HepG2 (cell line): ENCODE results near the gene TAS2R40. TPM values are rescaled to one million over a fixed set of nuclear protein-coding genes. Genes with fewer than 3 reads are reported as not detected.

Experiments used
- ATAC-seq: fragments of 200-7000 bp; cut with Tn5 transposase; 3 replicates; pipeline ENCODE4 v1.9.1; 2020; ENCODE audit warnings: mild to moderate bottlenecking, moderate library complexity
- BruUV-seq: library from RNA; stranded (reverse); fragments of 400-500 nt; replicated peaks from 2 replicates; lab custom pipeline; 2021; lab: Mats Ljungman, UMichigan
- CTCF ChIA-PET: fragments of 300-600 bp; formaldehyde crosslinking; extraction: SDS; loops from one replicate; lab custom pipeline; 2021; ENCODE audit warnings: low total read pairs, inconsistent platforms, low intra/inter-chr PET ratio; lab: Yijun Ruan, JAX
- POLR2A ChIA-PET: fragments of 350-600 bp; sonication (Branson Sonifier 250); formaldehyde crosslinking; loops from one replicate; lab custom pipeline; 2020; ENCODE audit warnings: antibody characterized with exemption, inconsistent platforms; lab: Yijun Ruan, JAX
- DNase-seq: peaks from one replicate; pipeline ENCODE4 v3.0.0-alpha.2; 2015; ENCODE audit warnings: low spot score
- FAIRE-seq: peaks from 3 replicates; lab custom pipeline; 2011; peaks lifted over from hg19 to GRCh38; lab: Jason Lieb, UNC
- H2AFZ ChIP-seq: one replicate; pipeline ENCODE4 v1.6.1; 2011; ENCODE audit warnings: low read length, inconsistent platforms
- H3K27ac ChIP-seq: fragments of 300-600 bp; 3 replicates; pipeline ENCODE4 v1.8.0; 2011; ENCODE audit warnings: mixed run types, mild to moderate bottlenecking, mixed read lengths, low read length, inconsistent platforms; ENCODE audit not compliant: insufficient read depth; ENCODE audit errors: extremely low read length
- H3K27me3 ChIP-seq, 2 experiments: fragments of 200-600 bp in 1 of 2; 2 replicates in 1 of 2; 3 replicates in 1 of 2; pipeline versions ENCODE4 v1.6.0 to v1.8.0; 2011; ENCODE audit warnings: low read length in 2 of 2, mild to moderate bottlenecking in 2 of 2, moderate library complexity in 2 of 2, inconsistent platforms in 1 of 2; ENCODE audit not compliant: insufficient read depth in 2 of 2, control insufficient read depth in 1 of 2
- H3K36me3 ChIP-seq, 2 experiments: fragments of 200-600 bp in 1 of 2; replicated peaks in 1 of 2; 2 replicates in 1 of 2; 3 replicates in 1 of 2; pipeline versions ENCODE4 v1.5.1 to v1.8.0; 2011; ENCODE audit warnings: low read length in 2 of 2, inconsistent platforms in 1 of 2; ENCODE audit not compliant: insufficient read depth in 2 of 2, control insufficient read depth in 1 of 2
- H3K4me1 ChIP-seq: 2 replicates; pipeline ENCODE4 v1.5.1; 2012; ENCODE audit warnings: low read length, inconsistent platforms; ENCODE audit not compliant: insufficient read depth
- H3K4me2 ChIP-seq: 2 replicates; pipeline ENCODE4 v1.6.0; 2011; ENCODE audit warnings: low read depth, low read length, inconsistent platforms
- H3K4me3 ChIP-seq, 3 experiments: fragments of 200-600 bp in 1 of 3; sonication (generic), shearing (Covaris generic) in 1 of 3; replicated peaks in 1 of 3; 2 replicates each; pipeline ENCODE4 v1.5.1; 2011 to 2016; ENCODE audit warnings: low read length in 3 of 3, inconsistent platforms in 2 of 3, low read depth in 2 of 3, mild to moderate bottlenecking in 2 of 3, control low read depth in 1 of 3, mixed read lengths in 1 of 3; ENCODE audit not compliant: insufficient read depth in 1 of 3
- H3K79me2 ChIP-seq: one replicate; pipeline ENCODE4 v1.6.1; 2011; ENCODE audit warnings: low read length, inconsistent platforms; ENCODE audit not compliant: insufficient read depth
- H3K9ac ChIP-seq: 2 replicates; pipeline ENCODE4 v1.6.0; 2011; ENCODE audit warnings: mild to moderate bottlenecking, low read depth, low read length, inconsistent platforms; ENCODE audit not compliant: insufficient read depth
- H3K9me3 ChIP-seq: 2 replicates; pipeline ENCODE4 v1.5.1; 2012; ENCODE audit warnings: mild to moderate bottlenecking, low read length
- H4K20me1 ChIP-seq: 2 replicates; pipeline ENCODE4 v1.6.0; 2011; ENCODE audit warnings: inconsistent platforms, mild to moderate bottlenecking, low read length, moderate library complexity; ENCODE audit not compliant: insufficient read depth
- ADNP ChIP-seq: sonication (generic); formaldehyde crosslinking; IDR thresholded peaks from 2 replicates; pipeline ENCODE4 v1.4.0; 2020; ENCODE audit warnings: missing genetic modification reagents
- ELK4 ChIP-seq: sonication (generic); formaldehyde crosslinking; IDR thresholded peaks from 2 replicates; pipeline ENCODE4 v1.9.0; 2021; ENCODE audit warnings: missing genetic modification reagents, borderline replicate concordance
- ESRRA ChIP-seq: sonication (generic); formaldehyde crosslinking; IDR thresholded peaks from 2 replicates; pipeline ENCODE4 v1.5.1; 2020; ENCODE audit warnings: mild to moderate bottlenecking, low read depth, missing genetic modification reagents
- NFATC3 ChIP-seq: sonication (generic); formaldehyde crosslinking; IDR thresholded peaks from 2 replicates; pipeline ENCODE4 v1.5.1; 2020; ENCODE audit warnings: mild to moderate bottlenecking, missing genetic modification reagents
- NR2F1 ChIP-seq, 2 experiments: fragments of 450-650 bp in 1 of 2; formaldehyde crosslinking in 1 of 2; IDR thresholded peaks; 2 replicates each; pipeline versions ENCODE4 v1.5.0 to v1.6.1; 2016 to 2020; ENCODE audit warnings: mild to moderate bottlenecking in 1 of 2, missing compliant biosample characterization in 1 of 2, missing genetic modification reagents in 1 of 2, moderate library complexity in 1 of 2
- POLR2AphosphoS2 ChIP-seq: IDR thresholded peaks from 2 replicates; pipeline ENCODE4 v1.6.1; 2011; ENCODE audit warnings: low read depth, low read length, improper control_type of control experiment
- SRY ChIP-seq: sonication (generic); formaldehyde crosslinking; IDR thresholded peaks from 2 replicates; pipeline ENCODE4 v1.8.0; 2022; ENCODE audit warnings: mild to moderate bottlenecking, missing genetic modification reagents
- ZFP82 ChIP-seq: sonication (generic); formaldehyde crosslinking; IDR thresholded peaks from 2 replicates; pipeline ENCODE4 v1.5.1; 2020; ENCODE audit warnings: mild to moderate bottlenecking, missing genetic modification reagents, borderline replicate concordance
- ZNF350 ChIP-seq: sonication (generic); formaldehyde crosslinking; IDR thresholded peaks from 2 replicates; pipeline ENCODE4 v1.4.0; 2020; ENCODE audit warnings: mild to moderate bottlenecking, low read depth, missing genetic modification reagents, borderline replicate concordance
- ZNF564 ChIP-seq: sonication (generic); formaldehyde crosslinking; IDR thresholded peaks from 2 replicates; pipeline ENCODE4 v1.8.1; 2023; ENCODE audit warnings: mild to moderate bottlenecking, missing genetic modification reagents
- ZNF607 ChIP-seq: sonication (generic); formaldehyde crosslinking; IDR thresholded peaks from 2 replicates; pipeline ENCODE4 v1.5.1; 2020; ENCODE audit warnings: missing genetic modification reagents, mild to moderate bottlenecking, borderline replicate concordance
- ZSCAN21 ChIP-seq: sonication (generic); formaldehyde crosslinking; IDR thresholded peaks from 2 replicates; pipeline ENCODE4 v1.8.0; 2022; ENCODE audit warnings: mild to moderate bottlenecking, missing genetic modification reagents, moderate library complexity, borderline replicate concordance
- in situ Hi-C: cut with HindIII; loops from 2 replicates; pipeline ENCODE4 v1.10.0; 2017; ENCODE audit warnings: low pct_unique_long_range_greater_than_20kb; ENCODE audit not compliant: extremely low pct_ligation_motif_present
- intact Hi-C: fragments of 100-400 bp; cut with micrococcal nuclease; formaldehyde crosslinking; loops from one replicate; pipeline ENCODE4 v1.10.0; 2022; ENCODE audit not compliant: unreplicated experiment
- polyA plus RNA-seq, 8 experiments: library from polyadenylated mRNA; depleted of rRNA in 3 of 8; stranded (reverse) in 7 of 8; unstranded in 1 of 8; fragments of >200 nt; fragmentation: Illumina TruSeq in 4 of 8; extraction: Trizol in 4 of 8; gene quantifications; 2 replicates each; pipeline versions ENCODE4 v1.2.1 to v1.2.3, GENCODE V29; 2011 to 2016; ENCODE audit warnings: low read depth in 4 of 8, missing spikeins in 1 of 8, mixed read lengths in 1 of 8; ENCODE audit not compliant: insufficient read depth in 1 of 8
- total RNA-seq, 5 experiments: library from RNA; depleted of rRNA; stranded (reverse); fragments of >200 nt; fragmentation: Illumina TruSeq; extraction: Trizol; gene quantifications; 2 replicates each; pipeline ENCODE4 v1.2.3, GENCODE V29; 2016; ENCODE audit warnings: low read depth in 1 of 5
- TF ChIP-seq, protein P1 (sequence below): sonication (generic); formaldehyde crosslinking; IDR thresholded peaks from 2 replicates; pipeline ENCODE4 v1.4.0; 2020; ENCODE audit warnings: missing genetic modification reagents, mild to moderate bottlenecking, borderline replicate concordance
- TF ChIP-seq, protein P2 (sequence below): IDR thresholded peaks from 2 replicates; pipeline ENCODE4 v1.6.1; 2016; ENCODE audit warnings: low read depth
- TF ChIP-seq, protein P3 (sequence below): sonication (generic); formaldehyde crosslinking; IDR thresholded peaks from 2 replicates; pipeline ENCODE4 v1.4.0; 2020; ENCODE audit warnings: missing genetic modification reagents

TAS2R40 gene
- total and polyA plus RNA-seq, 2 of the 13 experiments (the other 11 are each of a cell fraction or from before 2014, with no cell fraction given): not detected

- Histone ChIP-seq H3K9ac (no peak overlapping the region), H3K36me3 (no peaks in the 10 kb centered on the region), H3K79me2 (no peaks in the 10 kb centered on the region), H3K27ac (no peak overlapping the region), H3K9me3 (peaks cover 6% of the 10 kb centered on the region; the same call in 1 of the 2 replicates), H3K4me2 (no peak overlapping the region), H3K4me1 (peaks cover 7% of the 10 kb centered on the region; the same call in 1 of the 2 replicates), H3K27me3 (0 out of 5 replicates have a peak, but pooled peaks cover 0 to 1% of the 10 kb centered on the region in 2 experiments), H2AFZ (no peak overlapping the region), H4K20me1 (no peaks in the 10 kb centered on the region), H3K4me3 (no peak overlapping the region)
- intact Hi-C loops (no loop called here), in situ Hi-C loops (no loop called here)
- DNase-seq: no peak
- no peak for ATAC-seq
- ChIA-PET CTCF (no interaction called here), POLR2A (no interaction called here)
- FAIRE-seq: no peak
- no peak for TF ChIP-seq SRY (CRISPR knock-in tag)
- no peak for TF ChIP-seq ADNP (CRISPR knock-in tag)
- TF ChIP-seq, protein P1, sequence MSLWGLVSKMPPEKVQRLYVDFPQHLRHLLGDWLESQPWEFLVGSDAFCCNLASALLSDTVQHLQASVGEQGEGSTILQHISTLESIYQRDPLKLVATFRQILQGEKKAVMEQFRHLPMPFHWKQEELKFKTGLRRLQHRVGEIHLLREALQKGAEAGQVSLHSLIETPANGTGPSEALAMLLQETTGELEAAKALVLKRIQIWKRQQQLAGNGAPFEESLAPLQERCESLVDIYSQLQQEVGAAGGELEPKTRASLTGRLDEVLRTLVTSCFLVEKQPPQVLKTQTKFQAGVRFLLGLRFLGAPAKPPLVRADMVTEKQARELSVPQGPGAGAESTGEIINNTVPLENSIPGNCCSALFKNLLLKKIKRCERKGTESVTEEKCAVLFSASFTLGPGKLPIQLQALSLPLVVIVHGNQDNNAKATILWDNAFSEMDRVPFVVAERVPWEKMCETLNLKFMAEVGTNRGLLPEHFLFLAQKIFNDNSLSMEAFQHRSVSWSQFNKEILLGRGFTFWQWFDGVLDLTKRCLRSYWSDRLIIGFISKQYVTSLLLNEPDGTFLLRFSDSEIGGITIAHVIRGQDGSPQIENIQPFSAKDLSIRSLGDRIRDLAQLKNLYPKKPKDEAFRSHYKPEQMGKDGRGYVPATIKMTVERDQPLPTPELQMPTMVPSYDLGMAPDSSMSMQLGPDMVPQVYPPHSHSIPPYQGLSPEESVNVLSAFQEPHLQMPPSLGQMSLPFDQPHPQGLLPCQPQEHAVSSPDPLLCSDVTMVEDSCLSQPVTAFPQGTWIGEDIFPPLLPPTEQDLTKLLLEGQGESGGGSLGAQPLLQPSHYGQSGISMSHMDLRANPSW: no peak
- no peak for TF ChIP-seq ZFP82 (CRISPR knock-in tag)
- TF ChIP-seq NFATC3 (CRISPR knock-in tag): no peak
- no peak for TF ChIP-seq ZNF350 (CRISPR knock-in tag)
- no peak for TF ChIP-seq ELK4 (CRISPR knock-in tag)
- no peak for TF ChIP-seq NR2F1 (CRISPR knock-in tag; IDR thresholded peaks at IDR 0.05)
- no peak for TF ChIP-seq ZNF607
- no peak for TF ChIP-seq ZNF564 (CRISPR knock-in tag)
- no peak for TF ChIP-seq ESRRA
- TF ChIP-seq, protein P2, sequence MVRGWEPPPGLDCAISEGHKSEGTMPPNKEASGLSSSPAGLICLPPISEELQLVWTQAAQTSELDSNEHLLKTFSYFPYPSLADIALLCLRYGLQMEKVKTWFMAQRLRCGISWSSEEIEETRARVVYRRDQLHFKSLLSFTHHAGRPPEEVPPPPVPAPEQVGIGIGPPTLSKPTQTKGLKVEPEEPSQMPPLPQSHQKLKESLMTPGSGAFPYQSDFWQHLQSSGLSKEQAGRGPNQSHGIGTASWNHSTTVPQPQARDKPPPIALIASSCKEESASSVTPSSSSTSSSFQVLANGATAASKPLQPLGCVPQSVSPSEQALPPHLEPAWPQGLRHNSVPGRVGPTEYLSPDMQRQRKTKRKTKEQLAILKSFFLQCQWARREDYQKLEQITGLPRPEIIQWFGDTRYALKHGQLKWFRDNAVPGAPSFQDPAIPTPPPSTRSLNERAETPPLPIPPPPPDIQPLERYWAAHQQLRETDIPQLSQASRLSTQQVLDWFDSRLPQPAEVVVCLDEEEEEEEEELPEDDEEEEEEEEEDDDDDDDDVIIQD: no peak
- no peak for TF ChIP-seq POLR2AphosphoS2
- no peak for TF ChIP-seq ZSCAN21 (CRISPR knock-in tag)
- TF ChIP-seq, protein P3, sequence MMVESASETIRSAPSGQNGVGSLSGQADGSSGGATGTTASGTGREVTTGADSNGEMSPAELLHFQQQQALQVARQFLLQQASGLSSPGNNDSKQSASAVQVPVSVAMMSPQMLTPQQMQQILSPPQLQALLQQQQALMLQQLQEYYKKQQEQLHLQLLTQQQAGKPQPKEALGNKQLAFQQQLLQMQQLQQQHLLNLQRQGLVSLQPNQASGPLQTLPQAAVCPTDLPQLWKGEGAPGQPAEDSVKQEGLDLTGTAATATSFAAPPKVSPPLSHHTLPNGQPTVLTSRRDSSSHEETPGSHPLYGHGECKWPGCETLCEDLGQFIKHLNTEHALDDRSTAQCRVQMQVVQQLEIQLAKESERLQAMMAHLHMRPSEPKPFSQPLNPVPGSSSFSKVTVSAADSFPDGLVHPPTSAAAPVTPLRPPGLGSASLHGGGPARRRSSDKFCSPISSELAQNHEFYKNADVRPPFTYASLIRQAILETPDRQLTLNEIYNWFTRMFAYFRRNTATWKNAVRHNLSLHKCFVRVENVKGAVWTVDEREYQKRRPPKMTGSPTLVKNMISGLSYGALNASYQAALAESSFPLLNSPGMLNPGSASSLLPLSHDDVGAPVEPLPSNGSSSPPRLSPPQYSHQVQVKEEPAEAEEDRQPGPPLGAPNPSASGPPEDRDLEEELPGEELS (CRISPR knock-in tag): no peak
- BruUV-seq: no TSS peak
Measured at GRCh38 chr7:143237366-143237765, 15.5 kb downstream of the TAS2R40 start.
